Measurements from ENCODE around the gene CCM2.

The CCM2 gene

GRCh38 chr7:45099891-45100760 is 100.1 kb downstream of the CCM2 start:
- no peak for DNase-seq (ENCODE audit: low spot score)
- TF ChIP-seq CTCF (IDR thresholded peaks at IDR 0.05; ENCODE audit: extremely low read depth, insufficient read depth, missing control alignments), result no peak
- in situ Hi-C loops (cut with MboI; ENCODE audit: low pct_unique_long_range_greater_than_20kb, low sequenced_read_pairs, unreplicated experiment), result no loop called here

- in situ Hi-C loops (cut with MboI; ENCODE audit: low pct_unique_long_range_greater_than_20kb, low sequenced_read_pairs, unreplicated experiment), result no loop called here
- no peak for DNase-seq (ENCODE audit: low spot score)
- TF ChIP-seq CTCF (IDR thresholded peaks at IDR 0.05; ENCODE audit: extremely low read depth, insufficient read depth, missing control alignments), result no peak
Observed at GRCh38 chr7:45100761-45101480, 100.9 kb downstream of the CCM2 start.

- in situ Hi-C loops (cut with MboI; ENCODE audit: low pct_unique_long_range_greater_than_20kb, low sequenced_read_pairs, unreplicated experiment), result no loop called here
- no peak for DNase-seq (ENCODE audit: low spot score)
- TF ChIP-seq CTCF (IDR thresholded peaks at IDR 0.05; ENCODE audit: extremely low read depth, insufficient read depth, missing control alignments), result no peak
Observed at GRCh38 chr7:45101748-45102147, 101.7 kb downstream of the CCM2 start.

- in situ Hi-C loops (cut with MboI; ENCODE audit: low pct_unique_long_range_greater_than_20kb, low sequenced_read_pairs, unreplicated experiment), result no loop called here
- DNase-seq (ENCODE audit: low spot score), result no peak
- no peak for TF ChIP-seq CTCF (IDR thresholded peaks at IDR 0.05; ENCODE audit: extremely low read depth, insufficient read depth, missing control alignments)
Observed at GRCh38 chr7:45102785-45103712, 103.0 kb downstream of the CCM2 start.

- in situ Hi-C loops (cut with MboI; ENCODE audit: low pct_unique_long_range_greater_than_20kb, low sequenced_read_pairs, unreplicated experiment), result no loop called here
- no peak for DNase-seq (ENCODE audit: low spot score)
- TF ChIP-seq CTCF (IDR thresholded peaks at IDR 0.05; ENCODE audit: extremely low read depth, insufficient read depth, missing control alignments), result no peak
Observed at GRCh38 chr7:45103958-45104843, 104.2 kb downstream of the CCM2 start.

Measured in GM13977 (cell line).